HG02973 (cell line): ENCODE measurements around the gene IGFLR1.

Source experiments
- ATAC-seq: cut with Tn5 transposase; IDR thresholded peaks from one replicate; pipeline ENCODE4 v1.9.1; 2021; ENCODE audit warnings: moderate library complexity; ENCODE audit not compliant: unreplicated experiment

The IGFLR1 gene

GRCh38 chr19:35740423-35741202, 1.6 kb downstream of the IGFLR1 start:
- ATAC-seq: peak; percentile 46

- ATAC-seq: peak; percentile 12
Measured at GRCh38 chr19:35740108-35740422, 2.2 kb downstream of the IGFLR1 start.

GRCh38 chr19:35739275-35740107, 2.8 kb downstream of the IGFLR1 start:
- no peak for ATAC-seq

- no peak for ATAC-seq
Measured at GRCh38 chr19:35738887-35739229, 3.4 kb downstream of the IGFLR1 start.

- ATAC-seq: no peak
Measured at GRCh38 chr19:35738021-35738886, 4.0 kb downstream of the IGFLR1 start.

- no peak for ATAC-seq
Measured at GRCh38 chr19:35736913-35737886, 5.1 kb downstream of the IGFLR1 start.

- no peak for ATAC-seq
Measured at GRCh38 chr19:35734889-35735288, 7.4 kb downstream of the IGFLR1 start.

GRCh38 chr19:35734273-35734672, 8.0 kb downstream of the IGFLR1 start:
- no peak for ATAC-seq

GRCh38 chr19:35733180-35734125, 8.8 kb downstream of the IGFLR1 start:
- ATAC-seq: no peak

GRCh38 chr19:35732540-35733179, 9.6 kb downstream of the IGFLR1 start:
- ATAC-seq: no peak

GRCh38 chr19:35731779-35732405, 10.4 kb downstream of the IGFLR1 start:
- ATAC-seq: no peak

GRCh38 chr19:35731353-35731752, 10.9 kb downstream of the IGFLR1 start:
- ATAC-seq: no peak

- no peak for ATAC-seq
Measured at GRCh38 chr19:35730326-35730725, 11.9 kb downstream of the IGFLR1 start.

GRCh38 chr19:35729763-35730162, 12.5 kb downstream of the IGFLR1 start:
- no peak for ATAC-seq

GRCh38 chr19:35729021-35729420, 13.2 kb downstream of the IGFLR1 start:
- no peak for ATAC-seq

- no peak for ATAC-seq
Measured at GRCh38 chr19:35727956-35728706, 14.1 kb downstream of the IGFLR1 start.
